ENCODE results near the gene QKI.

GRCh38 chr6:163491737-163492300, 77.3 kb downstream of the QKI start:
- TF ChIP-seq CTCF (IDR thresholded peaks at IDR 0.05) (no peak), POLR2A (IDR thresholded peaks at IDR 0.05) (no peak)
